Hepatocyte (in vitro differentiated cells): Measurements from ENCODE around the gene KRTAP10-9.

ENCODE experiments used
- EZH2 ChIP-seq: fragments of 200-600 bp; sonication (generic); IDR thresholded peaks from 2 replicates; pipeline ENCODE4 v1.6.1; 2016; ENCODE audit warnings: antibody characterized with exemption, mild to moderate bottlenecking, borderline replicate concordance
- TF ChIP-seq, protein P1 (sequence below): fragments of 200-600 bp; sonication (generic); IDR thresholded peaks from 2 replicates; pipeline ENCODE4 v1.5.1; 2016; ENCODE audit warnings: antibody characterized with exemption, mild to moderate bottlenecking; ENCODE audit not compliant: poor library complexity

DNA sequence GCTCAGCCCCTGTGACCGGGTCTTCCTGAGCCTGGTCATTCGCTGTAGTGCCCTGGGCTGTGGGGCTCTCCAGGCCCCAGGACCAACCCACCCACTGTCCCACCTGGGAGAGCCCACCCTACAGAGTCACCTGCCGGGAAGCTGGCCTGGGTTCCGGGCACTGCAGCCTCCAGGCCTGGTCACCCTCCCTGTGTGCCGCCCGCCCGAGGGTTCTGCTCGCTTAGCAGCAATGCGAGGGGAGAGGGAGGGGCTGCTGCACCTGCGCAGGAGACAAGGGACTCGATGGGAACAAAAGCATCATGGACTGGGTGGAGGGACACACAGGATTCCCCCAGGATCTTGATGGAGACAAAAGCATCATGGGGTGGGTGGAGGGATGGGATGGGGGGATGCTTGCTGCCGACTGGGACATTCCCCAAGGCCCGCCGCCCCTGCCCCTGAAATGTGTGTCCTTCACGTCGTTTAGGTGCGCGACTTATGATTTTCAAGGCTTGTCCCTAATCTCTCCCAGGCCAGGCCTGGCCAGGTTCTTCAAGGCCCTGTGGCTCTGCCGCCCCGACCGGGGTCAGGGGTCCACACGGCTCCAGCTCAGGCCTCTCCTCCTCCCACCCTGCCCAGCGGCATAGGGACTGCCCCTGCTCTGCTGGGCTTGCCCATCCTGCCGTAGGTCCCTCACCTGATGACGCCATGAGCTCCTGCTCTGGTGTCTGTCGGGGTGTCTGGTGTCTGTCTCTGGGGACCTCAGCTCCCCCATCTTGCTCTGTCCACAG lies 13.3 kb upstream of the KRTAP10-9 start:
- TF ChIP-seq, protein P1, sequence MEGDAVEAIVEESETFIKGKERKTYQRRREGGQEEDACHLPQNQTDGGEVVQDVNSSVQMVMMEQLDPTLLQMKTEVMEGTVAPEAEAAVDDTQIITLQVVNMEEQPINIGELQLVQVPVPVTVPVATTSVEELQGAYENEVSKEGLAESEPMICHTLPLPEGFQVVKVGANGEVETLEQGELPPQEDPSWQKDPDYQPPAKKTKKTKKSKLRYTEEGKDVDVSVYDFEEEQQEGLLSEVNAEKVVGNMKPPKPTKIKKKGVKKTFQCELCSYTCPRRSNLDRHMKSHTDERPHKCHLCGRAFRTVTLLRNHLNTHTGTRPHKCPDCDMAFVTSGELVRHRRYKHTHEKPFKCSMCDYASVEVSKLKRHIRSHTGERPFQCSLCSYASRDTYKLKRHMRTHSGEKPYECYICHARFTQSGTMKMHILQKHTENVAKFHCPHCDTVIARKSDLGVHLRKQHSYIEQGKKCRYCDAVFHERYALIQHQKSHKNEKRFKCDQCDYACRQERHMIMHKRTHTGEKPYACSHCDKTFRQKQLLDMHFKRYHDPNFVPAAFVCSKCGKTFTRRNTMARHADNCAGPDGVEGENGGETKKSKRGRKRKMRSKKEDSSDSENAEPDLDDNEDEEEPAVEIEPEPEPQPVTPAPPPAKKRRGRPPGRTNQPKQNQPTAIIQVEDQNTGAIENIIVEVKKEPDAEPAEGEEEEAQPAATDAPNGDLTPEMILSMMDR, result no peak
- no peak for TF ChIP-seq EZH2
